ENCODE measurements around the gene DNAI4.

Gene DNAI4

GRCh38 chr1:66945316-66945715 is 20.7 kb upstream of the DNAI4 start:
- no peak for DNase-seq (ENCODE audit: low read depth)
- H3K4me3 ChIP-seq (ENCODE audit: low read depth, low read length) = no peak overlapping the region
- TF ChIP-seq CTCF (IDR thresholded peaks at IDR 0.05; ENCODE audit: insufficient read depth, low read depth, low read length, missing control alignments) = no peak

- TF ChIP-seq CTCF (IDR thresholded peaks at IDR 0.05; ENCODE audit: insufficient read depth, low read depth, low read length, missing control alignments) = no peak
- DNase-seq (ENCODE audit: low read depth) = no peak
- H3K4me3 ChIP-seq (ENCODE audit: low read depth, low read length) = no peak overlapping the region
Measured at GRCh38 chr1:66944330-66945274, 19.9 kb upstream of the DNAI4 start.

DNA sequence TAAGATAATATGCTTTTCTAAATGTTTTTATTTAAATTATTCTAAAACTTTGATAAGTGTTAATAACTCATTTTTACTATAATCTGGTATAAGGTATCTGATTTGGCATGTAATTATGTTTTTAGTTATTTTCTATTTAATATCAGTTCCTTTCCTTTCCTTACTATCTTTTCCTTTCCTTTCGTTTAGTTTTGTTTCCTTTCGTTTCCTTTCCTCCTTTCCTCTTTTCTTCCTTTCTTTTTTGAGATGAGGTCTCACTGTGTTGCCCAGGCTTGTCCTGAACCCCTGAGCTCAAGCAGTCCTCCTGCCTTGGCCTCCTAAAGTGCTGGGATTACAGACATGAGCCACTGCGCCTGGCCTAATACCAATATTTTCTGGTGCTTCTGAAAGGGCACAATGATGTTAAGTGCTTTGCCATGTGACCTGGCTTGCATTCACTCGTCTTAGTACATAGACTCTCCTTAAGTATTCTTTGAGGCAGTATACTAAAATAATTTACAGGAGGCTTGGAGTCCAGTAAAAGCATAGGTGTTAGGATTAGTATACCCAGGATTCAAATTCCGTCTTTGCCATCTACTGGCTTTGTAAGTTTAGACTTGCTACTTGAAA is 18.8 kb upstream of the DNAI4 start:
- DNase-seq (ENCODE audit: low read depth) = no peak
- H3K4me3 ChIP-seq (ENCODE audit: low read depth, low read length) = no peak overlapping the region
- TF ChIP-seq CTCF (IDR thresholded peaks at IDR 0.05; ENCODE audit: insufficient read depth, low read depth, low read length, missing control alignments) = no peak

DNA sequence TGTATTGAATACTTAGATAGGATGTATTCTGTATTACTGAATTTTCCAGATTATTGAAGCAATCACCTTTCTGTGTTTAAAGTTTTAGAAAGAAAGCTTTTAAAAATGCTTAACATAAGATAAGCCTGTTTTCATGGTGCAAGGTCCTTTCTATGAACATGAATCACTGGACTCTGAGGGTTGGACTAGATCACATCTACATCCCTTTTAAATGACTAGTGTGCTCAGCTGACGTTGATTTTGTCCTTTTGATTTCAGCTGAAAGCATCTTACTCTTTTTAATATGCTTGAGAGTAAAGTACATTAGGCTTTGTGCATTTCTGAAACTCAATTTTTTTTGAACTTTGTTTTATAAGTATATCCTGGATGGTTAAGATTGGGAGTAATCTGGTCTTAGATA is 16.3 kb upstream of the DNAI4 start:
- DNase-seq (ENCODE audit: low read depth) = no peak
- TF ChIP-seq CTCF (IDR thresholded peaks at IDR 0.05; ENCODE audit: insufficient read depth, low read depth, low read length, missing control alignments) = no peak
- H3K4me3 ChIP-seq (ENCODE audit: low read depth, low read length) = no peak overlapping the region

GRCh38 chr1:66938613-66939012 is 14.0 kb upstream of the DNAI4 start:
- no peak overlapping the region for H3K4me3 ChIP-seq (ENCODE audit: low read depth, low read length)
- TF ChIP-seq CTCF (IDR thresholded peaks at IDR 0.05; ENCODE audit: insufficient read depth, low read depth, low read length, missing control alignments) = no peak
- DNase-seq (ENCODE audit: low read depth) = no peak

DNA sequence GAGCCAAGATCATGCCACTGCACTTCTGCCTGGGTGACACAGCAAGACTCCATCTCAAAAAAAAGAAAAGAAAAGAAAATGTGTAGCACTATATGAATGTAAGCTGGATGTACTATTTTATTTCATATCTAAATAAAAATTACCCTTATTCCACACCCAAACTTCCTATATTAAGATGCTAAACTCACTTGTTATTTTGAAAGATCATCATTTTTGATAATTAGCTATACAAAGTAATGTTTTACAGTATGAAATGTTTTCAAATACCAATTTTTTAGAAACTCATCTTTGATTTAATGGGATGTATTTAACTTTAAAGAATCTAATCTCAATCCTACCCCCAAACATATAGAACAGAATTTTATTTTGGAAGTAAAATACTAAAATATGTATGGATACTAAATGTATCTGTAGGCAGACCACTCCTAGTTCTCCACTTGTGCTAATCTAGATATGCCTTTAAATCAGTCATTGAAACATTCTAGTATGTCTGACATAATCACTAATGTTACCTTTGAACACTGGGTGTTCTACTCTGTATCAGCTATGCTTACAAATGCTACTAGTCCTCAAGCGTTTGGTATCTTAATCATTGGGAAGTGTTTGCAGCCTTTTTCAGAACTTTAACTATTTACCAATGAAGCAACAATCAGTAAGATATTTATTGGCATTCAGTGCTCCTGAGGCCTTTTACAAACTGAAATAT is 13.0 kb upstream of the DNAI4 start:
- DNase-seq (ENCODE audit: low read depth) = no peak
- TF ChIP-seq CTCF (IDR thresholded peaks at IDR 0.05; ENCODE audit: insufficient read depth, low read depth, low read length, missing control alignments) = no peak

More for the DNA sequence above, 13.0 kb upstream of the DNAI4 start:
- H3K4me3 ChIP-seq (ENCODE audit: low read depth, low read length) = no peak overlapping the region

Data from GM12865 (cell line).